Measurements from ENCODE around the gene GIPR.

DNA sequence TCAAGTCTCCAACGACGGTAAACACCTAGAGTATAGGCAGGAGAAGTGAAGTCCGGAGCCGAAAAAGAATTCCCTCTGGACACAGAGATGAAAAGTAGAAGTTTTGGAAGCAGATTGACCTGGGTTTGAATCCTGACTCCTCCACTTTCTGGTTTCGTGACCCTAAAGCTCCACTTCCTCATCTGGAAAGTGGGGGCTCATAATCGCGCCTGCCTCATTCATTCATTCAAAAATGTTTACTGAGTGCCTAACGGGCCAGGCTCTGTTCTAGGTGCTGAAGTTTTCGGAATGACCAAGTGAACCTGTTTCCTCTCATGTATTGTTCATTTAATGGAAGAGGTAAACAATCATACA is 21.7 kb upstream of the GIPR start:
- TF ChIP-seq, protein P1, sequence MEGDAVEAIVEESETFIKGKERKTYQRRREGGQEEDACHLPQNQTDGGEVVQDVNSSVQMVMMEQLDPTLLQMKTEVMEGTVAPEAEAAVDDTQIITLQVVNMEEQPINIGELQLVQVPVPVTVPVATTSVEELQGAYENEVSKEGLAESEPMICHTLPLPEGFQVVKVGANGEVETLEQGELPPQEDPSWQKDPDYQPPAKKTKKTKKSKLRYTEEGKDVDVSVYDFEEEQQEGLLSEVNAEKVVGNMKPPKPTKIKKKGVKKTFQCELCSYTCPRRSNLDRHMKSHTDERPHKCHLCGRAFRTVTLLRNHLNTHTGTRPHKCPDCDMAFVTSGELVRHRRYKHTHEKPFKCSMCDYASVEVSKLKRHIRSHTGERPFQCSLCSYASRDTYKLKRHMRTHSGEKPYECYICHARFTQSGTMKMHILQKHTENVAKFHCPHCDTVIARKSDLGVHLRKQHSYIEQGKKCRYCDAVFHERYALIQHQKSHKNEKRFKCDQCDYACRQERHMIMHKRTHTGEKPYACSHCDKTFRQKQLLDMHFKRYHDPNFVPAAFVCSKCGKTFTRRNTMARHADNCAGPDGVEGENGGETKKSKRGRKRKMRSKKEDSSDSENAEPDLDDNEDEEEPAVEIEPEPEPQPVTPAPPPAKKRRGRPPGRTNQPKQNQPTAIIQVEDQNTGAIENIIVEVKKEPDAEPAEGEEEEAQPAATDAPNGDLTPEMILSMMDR (IDR thresholded peaks at IDR 0.05): no peak
- TF ChIP-seq, protein P2, sequence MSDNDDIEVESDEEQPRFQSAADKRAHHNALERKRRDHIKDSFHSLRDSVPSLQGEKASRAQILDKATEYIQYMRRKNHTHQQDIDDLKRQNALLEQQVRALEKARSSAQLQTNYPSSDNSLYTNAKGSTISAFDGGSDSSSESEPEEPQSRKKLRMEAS (IDR thresholded peaks at IDR 0.05; ENCODE audit: low read depth): no peak
- TF ChIP-seq YY1 (IDR thresholded peaks at IDR 0.05; ENCODE audit: low read depth) (no peak), EZH2phosphoT487 (IDR thresholded peaks at IDR 0.05; ENCODE audit: borderline replicate concordance, low read depth) (no peak), TEAD4 (IDR thresholded peaks at IDR 0.05; ENCODE audit: borderline replicate concordance, insufficient read depth) (no peak), POLR2AphosphoS5 (IDR thresholded peaks at IDR 0.05; ENCODE audit: low read depth, low read length) (no peak), EP300 (IDR thresholded peaks at IDR 0.05; ENCODE audit: borderline replicate concordance in 1 of 2, low read depth in 1 of 2, low read length in 1 of 2) (no peak), ELF1 (IDR thresholded peaks at IDR 0.05) (no peak), FOXJ3 (CRISPR knock-in tag; IDR thresholded peaks at IDR 0.05) (no peak), TAF1 (IDR thresholded peaks at IDR 0.05; ENCODE audit: borderline replicate concordance, low read depth, low read length) (no peak)
- TF ChIP-seq, protein P3, sequence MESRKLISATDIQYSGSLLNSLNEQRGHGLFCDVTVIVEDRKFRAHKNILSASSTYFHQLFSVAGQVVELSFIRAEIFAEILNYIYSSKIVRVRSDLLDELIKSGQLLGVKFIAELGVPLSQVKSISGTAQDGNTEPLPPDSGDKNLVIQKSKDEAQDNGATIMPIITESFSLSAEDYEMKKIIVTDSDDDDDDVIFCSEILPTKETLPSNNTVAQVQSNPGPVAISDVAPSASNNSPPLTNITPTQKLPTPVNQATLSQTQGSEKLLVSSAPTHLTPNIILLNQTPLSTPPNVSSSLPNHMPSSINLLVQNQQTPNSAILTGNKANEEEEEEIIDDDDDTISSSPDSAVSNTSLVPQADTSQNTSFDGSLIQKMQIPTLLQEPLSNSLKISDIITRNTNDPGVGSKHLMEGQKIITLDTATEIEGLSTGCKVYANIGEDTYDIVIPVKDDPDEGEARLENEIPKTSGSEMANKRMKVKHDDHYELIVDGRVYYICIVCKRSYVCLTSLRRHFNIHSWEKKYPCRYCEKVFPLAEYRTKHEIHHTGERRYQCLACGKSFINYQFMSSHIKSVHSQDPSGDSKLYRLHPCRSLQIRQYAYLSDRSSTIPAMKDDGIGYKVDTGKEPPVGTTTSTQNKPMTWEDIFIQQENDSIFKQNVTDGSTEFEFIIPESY (IDR thresholded peaks at IDR 0.05; ENCODE audit: borderline replicate concordance, low read depth): no peak
